Activated CD4-positive, alpha-beta T cell treated with anti-CD3 and anti-CD28 coated beads, Interleukin-2, amount 50 U/mL, for 16 hours (primary cell): ENCODE data around the gene AACS.
"Not testable (repeated sequence)": the region's sequence is repeated elsewhere in the genome, so short reads cannot be mapped to it uniquely, and the experiment has no call there.

Experiments
- DNase-seq: peaks from one replicate; pipeline ENCODE4 v3.0.0-alpha.2; 2020

Gene AACS

DNA sequence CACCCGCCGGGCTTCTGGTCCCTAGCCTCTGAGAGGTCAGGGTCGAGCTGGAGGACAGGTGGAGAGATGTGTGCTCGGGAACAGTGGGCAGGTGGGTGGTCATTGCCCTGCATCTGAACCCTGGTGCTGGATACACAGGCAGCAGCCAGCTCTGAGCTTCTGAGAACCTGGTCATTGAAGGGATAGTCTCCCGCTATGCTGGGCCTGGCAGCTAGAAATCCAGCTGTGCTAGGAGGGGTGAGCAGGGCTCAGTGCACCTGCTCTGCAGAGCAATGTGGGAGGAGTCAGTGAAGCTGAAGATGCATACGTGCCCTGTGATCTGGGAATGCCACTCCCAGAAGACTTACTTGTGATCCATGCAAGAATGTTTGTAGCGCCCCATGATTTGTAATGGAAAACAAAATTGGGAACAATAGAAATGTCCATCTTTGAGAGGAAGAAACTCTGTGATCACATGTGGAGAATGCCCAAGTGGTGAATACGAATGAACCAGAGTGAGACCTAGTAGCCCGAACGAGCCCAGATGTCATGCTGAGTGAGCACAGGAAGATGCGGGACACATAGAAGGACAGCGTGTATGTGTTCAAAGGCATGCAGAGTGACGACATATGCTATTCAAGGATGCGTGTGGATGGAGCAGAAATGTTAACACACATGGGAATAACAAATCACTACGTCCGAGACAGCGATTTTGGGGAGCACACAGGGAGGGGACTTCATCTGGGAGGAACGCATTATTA, 63.4 kb downstream of the AACS start:
- no peak for DNase-seq

DNA sequence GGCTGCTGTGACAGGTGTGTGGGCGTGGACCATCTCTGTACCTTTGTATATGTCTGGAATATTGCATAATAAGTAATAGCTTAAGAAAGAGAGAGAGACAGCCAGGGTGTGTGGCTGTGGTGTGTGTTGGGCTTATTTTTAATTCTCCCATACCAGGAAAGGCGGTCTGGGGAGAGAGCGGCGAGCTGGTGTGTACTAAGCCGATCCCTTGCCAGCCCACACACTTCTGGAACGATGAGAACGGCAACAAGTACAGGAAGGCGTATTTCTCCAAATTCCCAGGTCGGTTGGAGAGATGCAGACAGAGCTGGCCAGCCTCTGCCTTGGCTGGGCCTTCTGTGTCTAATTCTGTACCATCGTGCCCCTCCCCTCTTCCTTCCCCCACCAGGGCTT, 63.9 kb downstream of the AACS start:
- DNase-seq: no peak

DNA sequence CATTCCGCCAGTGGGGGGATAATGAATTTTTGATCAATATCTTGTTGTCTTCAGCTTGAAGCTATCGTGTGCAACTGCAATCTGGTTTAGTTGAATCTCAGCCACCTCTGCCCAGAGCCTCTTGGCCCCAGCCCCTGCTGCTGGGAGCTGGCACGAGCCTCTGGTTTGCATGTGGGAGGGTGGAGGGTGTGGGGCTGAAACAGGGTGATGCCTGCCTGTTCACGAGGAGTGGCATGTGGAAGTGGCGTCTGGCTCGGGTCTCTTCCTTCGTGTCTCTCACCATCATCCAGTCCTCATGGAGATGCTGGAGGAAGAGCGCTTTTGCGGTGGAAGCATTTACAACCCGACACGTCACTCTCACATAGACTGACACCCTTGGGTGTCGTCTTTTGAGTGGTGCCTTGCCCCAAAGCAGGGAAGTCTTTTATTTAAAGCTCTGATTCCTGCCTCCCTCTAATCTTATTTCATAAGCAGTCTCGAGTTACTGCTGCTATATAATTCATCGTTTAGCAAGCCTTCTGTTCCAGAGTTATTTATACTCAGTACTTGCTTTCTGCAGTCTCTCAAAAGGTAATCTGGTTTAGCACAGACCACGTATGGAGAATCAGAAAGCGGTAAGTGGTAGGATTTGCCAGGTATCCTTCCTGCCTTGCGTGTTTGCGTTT, 64.5 kb downstream of the AACS start:
- DNase-seq: no peak

DNA sequence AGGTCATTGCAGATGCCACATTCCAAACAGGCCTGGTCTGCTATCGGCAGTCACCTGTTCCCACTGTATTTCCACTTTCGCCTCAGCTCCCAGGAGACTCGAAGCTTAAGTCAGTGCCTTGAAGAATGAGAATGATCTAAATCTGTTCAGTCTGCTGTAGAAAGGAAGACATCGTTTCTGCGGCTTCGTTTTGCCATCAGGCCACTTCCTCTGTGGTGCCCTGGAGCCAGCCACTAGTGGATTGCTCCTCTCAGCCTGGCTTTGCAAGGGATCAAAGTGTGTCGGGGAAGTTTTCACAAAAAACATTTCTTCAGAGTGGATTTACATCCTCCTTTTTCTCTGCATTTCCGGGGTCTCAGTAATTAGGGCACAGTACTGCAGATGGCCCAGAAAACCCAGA, 66.7 kb downstream of the AACS start:
- DNase-seq: no peak

DNA sequence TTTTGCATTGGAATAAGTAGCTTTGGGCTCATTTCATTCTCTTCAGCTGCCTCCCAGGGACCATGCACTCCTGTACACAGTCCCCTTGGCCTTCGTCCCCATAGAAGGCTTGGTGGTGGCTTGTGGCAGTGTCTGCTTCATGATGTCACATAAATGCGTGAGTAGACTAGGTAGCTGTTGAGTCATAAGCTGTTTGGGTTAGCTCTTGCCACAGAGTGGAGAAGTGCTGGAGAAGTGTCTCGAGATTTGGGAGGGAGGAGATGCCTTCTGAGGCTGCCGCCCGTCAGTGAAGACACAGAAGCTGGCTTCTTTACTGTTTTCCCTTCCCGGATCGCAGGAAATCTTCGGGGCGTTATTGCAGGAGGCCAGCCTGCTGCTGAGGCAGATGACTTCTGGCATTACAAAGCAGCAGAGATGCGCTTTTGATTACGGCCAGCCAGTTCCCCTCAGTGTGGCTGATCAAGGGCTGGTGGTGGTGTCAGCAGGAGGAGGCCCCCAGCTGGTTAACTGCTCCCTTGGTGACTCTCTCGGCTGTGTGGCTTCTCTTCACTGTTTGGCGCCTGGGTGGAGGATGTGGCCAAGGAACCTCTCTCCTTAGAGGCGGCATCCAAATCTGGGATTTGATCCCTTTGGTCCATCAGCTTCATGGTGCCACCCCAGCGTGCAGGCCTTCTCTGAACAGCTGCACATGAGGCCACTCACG, 67.6 kb downstream of the AACS start:
- no peak for DNase-seq

DNA sequence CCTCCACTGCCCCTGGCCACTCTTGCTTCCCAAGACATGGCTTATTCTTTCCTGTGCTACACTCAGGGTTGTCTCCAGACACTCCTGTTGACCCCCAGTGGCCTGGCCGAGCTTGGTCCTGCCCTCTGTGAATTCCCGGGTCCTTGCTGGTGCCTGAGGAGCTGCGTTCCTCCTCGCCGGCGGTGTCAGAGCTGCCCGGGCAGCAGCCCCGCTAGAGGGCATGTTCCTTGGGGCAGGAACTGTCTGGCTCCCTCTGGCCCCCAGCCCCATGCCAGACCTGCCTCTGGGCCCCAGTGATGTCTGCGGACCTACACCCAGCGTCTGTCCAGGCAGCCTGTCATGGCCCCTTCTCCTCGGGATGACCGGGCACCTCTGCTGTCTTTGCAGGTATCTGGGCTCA, 68.4 kb downstream of the AACS start:
- no peak for DNase-seq

DNA sequence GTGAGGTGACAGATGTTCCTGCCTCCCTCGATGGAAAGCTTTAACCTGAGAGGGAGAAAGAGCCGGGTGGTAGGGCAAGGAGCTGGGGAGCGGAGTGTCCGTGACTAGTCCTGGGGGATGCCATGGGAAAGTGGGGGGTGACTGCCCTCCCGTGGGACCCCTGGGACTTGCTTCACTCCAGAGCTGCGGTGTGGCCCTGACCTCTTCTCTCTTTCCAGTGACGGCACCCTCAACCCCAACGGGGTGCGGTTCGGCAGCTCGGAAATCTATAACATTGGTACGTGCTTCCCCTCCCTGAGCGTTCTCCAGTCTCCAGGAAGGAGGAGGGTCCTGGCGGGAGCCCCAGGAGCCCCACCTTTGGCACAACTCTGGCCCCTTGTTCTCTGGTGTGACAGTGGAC, 69.3 kb downstream of the AACS start:
- DNase-seq: no peak

DNA sequence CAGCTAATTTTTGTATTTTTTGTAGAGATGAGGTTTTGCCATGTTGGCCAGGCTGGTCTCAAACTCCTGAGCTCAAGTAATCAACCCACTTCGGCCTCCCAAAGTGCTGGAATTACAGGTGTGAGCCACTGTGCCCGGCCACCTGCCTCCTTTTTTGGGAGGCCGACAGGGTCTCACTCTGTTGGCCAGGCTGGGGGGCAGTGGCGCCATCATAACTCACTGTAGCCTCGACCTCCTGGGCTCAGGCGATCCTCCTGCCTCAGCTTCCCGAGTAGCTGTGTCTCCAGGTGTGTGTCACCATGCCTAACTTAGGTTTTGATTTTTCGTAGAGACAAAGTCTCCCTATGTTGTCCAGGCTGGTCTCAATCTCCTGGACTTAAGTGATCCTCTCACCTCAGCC, 70.7 kb downstream of the AACS start:
- no peak for DNase-seq

DNA sequence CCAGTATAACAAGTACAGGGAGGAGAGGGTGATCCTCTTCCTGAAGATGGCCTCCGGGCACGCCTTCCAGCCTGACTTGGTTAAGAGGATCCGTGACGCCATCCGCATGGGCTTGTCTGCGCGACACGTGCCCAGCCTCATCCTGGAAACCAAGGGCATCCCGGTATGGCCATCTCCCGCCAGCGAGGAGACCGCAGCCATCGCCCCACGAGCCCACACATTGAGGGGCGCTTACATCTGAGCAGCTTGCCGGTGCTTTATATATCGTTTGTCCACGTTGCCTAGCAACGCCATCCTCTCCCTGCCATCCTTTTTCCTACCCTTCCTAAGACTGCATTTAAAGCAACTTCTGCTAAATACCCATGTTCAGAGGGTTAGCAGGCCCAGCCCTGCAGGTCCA, 71.5 kb downstream of the AACS start:
- DNase-seq: no peak

DNA sequence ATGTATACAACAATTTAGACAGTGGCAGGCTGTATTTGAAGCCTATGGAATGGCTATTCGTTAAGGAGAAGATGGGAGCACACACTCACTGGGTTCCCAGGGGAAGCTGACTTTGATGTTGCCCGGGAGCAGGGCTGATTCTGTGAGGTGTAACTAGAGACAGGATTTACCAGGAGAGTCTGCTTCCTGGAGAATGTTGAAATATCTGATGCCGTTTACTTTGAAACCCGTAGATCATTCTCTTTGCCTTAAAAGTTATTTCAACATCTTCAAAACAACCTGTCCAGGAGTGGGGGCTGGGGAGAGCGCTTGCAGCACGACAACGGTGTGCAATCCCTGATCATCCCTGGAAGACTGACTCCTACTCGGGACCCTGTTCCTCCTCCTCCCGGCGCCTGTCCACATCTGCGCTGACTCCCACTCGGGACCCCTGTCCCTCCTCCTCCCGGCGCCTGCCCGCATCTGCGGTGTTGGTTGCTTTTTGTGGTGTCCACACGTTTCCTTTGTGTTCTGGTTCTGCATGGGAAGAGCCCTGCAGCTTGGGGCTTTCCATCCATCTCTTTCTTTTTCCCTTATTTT, 72.6 kb downstream of the AACS start:
- no peak for DNase-seq

DNA sequence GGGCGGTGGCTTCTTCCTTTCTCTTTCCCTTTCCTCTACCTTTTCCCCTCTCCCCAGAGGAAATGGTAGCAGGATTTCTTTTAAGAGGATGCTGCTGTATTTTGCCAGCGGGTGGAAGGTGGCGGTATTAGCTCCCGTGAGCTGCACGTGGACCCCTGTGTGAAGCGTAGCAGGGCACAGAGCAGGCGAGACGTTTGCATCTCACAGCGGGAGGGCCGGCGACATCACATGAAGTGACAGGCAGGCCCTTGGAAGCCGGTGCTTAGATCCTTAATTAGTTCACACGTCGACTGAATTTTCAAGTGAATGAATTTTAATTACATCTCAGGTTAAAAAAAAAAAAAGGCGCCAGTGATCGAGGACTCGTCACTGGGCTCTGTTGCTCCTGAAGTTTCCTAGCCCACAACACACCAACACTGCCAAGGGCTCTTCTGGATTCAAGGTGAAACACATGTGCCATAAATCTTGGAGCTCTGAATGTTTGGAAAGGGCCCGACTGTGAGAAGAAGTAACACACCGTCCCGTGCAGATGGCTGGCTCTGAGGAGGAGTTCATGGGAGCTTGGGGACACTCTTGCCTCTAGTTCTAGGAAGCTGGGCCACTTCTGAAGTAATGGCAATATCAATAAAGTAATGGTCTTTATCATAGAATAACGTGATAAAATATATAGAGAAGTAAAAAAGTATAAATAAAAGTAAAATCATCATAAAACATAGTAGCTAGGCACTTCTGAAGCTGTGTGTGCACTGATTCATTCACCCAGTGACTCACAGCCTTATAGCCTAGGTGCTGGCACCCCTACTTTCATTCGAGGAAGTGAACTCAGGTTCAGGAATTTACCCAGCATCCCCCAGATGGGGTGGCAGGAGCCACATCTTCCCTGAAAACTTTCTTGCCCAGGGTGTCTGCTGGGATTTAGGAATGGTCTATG, 75.3 kb downstream of the AACS start:
- DNase-seq: no peak

DNA sequence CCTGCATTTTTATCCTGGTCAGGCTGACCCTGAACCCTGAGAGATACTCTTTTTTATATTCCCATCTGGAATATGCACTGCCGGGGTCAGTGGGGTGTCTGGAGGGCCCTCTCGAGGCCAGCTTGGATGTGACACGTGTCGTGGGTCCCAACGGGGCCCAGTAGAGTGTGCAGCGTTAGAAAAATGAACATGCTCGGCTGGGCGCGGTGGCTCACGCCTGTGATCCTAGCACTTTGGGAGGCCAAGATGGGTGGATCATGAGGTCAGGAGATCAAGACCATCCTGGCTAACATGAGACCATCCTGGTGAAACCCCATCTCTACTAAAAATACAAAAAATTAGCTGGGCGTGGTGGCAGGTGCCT, 76.0 kb downstream of the AACS start:
- not testable (repeated sequence) for DNase-seq

DNA sequence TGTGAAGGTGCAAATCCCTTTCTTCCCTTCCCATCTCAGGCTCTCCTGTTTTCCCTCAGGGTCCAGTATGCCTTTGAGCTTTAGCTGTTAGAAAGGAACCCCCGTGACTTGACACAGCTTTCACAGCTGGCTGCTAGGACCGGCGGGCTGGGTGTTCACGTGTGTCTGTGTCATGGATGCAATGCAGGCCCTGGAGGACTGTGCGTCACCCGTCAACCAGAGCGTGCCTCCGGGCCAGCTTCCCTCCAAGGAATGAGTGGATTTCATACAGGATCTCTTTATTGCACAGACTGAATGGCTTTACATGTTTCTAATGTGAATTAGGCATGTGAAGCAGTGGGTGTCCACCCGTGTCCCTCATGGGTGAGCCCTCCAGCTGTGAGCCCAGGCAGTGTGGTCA, 77.4 kb downstream of the AACS start:
- DNase-seq: no peak

DNA sequence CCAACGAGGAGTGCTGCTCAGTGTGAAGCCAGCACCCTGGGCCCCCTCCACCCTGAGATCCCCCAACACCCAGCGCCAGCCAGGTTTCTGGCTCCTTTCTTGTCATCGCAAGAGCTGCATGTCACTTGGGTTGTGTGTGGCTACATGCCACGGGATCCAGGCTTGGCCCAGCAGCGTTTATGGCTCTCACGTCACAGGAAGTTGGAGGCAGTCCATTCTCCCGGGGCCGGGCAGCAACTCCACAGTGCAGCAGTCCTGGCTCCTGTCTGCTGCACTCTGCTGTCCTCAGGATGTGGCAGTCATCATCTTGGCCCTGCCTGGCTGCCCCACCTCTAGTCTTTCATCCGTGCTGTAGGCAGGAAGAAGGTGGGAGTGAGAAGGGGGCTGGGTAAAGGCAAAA, 78.3 kb downstream of the AACS start:
- no peak for DNase-seq

DNA sequence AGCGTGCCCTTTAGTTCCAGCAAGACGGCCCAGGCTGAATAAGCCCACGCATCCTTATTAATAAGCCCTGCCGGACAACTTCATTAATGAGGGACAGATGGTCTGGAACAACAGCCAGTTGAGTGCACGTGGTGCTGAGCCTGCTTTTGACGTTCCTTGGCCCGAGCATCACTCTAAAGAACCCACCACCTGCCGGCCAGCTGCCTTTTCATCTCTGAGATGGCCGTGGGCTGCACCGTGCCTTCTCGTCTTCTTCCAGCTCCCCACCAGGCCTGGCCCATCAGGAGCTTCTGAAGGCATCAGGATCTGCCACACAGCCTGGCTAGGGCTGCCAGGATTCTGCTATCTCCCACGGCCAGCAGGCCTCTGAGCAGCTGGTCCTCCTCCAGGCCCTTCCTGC, 80.0 kb downstream of the AACS start:
- DNase-seq: no peak

DNA sequence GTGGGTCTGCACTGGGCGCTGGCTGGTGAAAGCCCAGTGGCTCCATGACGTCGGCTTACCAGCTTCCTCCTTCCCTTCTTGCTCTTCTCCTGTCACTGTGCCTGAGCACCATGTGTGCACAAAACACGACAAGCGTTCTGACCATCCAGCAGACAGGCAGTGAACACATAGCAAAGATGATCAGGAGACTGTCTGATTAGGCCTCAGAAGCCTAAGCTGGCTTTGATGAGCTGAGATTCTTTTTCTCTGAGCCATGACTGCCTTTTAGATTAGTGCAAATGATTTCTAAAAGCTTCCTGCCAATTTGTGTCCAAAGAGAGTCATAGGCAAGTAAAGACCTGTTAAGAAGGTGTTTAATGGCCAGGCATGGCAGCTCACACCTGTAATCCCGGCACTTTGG, 83.1 kb downstream of the AACS start:
- DNase-seq: no peak

DNA sequence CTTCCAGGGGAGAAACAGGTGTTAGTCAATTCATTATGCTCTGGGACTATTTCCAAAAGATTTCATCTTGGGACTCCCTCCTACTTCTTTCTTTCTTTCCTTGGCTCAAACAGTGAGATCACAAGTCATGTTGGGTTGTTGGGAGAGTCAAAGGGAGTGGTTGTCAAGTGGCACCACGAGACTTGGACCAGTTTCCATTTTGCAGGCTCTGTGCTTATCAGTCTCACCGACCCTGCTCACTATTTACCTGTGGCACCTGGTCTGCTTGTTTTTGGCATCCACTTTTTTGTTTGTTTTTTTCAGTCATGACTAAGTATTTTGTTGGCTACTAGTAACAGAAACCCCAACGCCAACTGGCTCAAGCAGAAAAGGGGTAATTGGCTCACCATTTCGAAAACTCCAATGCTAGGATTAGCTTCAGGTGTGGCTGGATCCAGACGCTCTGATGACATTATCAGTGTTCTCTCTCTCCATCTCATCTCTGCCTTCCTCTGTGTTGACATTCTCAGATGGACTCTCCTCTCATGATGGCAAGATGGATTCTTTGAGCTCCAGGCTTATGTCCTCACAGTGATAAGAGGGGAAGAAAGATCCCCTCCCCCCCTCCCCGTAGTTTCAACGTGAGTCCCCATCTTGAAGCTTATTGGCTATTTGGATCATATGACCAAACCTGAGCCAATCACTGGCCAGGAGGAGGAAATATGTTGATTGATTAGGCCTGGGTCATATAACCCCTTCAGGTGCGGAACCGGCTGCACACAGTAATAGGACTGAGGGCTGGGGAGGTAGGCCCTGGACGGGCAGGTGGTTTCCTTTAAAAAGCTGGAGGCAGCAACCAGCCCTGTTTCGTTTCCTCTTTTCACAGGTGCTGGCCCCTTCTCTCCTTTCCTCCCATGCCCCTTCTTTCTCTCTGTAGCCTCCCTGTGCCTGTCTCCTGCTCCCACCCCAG, 84.2 kb downstream of the AACS start:
- DNase-seq: no peak

DNA sequence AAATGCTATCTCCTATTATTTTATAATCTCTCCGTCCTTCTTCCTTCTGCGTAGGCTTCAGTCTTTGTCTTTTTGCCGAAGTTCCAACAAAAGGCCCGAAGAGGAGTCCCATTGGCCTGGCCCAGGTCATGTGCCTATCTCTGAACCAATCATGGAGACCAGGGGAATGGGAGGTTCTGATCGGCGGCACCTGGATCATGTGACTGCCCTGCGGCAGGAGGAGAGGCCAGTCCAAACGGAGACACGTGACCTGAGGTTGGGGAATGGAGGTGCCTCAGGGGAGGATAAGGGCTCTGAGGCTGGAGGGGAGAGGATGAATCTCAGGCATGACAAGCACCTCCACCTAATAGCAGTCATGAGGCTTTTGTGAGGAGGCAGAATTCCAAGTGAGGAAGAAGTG, 86.0 kb downstream of the AACS start:
- no peak for DNase-seq

DNA sequence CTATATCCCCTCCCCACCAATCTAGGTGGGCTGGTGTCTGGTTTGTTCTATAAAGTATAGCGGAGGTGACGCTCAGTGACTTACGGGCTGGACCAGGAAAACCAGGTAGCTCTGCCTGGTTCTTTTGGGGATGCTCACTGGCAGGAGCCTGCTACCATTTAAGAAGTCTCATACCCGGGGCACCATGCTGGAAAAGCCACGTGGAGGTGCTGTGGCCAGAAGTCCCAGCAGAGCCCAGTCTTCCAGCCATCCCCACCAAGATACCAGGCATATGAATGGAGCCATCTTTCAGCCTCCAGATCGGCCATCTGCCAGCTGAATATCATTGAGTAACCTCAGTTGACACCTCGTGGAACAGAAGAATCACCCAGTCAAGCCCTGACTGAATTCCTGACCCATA, 87.2 kb downstream of the AACS start:
- no peak for DNase-seq

DNA sequence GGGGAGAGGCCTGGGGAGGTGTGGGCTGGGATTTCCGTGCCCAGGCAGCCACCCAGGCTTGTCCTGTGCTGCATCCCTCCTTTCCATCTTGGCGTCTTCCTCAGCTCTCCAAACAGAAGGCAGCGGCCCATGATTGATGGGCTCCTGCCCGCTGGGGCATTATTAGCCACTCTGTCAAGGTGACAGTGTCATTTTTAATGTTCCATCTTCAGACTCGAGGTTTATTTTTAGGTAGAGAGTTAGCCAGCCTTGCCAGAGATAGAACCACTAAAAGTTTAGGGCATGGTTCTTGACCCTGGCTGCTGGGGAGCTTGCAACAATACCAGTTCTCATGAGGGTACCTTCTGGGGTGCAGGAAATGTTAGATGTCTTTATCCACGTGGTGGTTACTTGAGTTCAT, 90.1 kb downstream of the AACS start:
- DNase-seq: no peak

DNA sequence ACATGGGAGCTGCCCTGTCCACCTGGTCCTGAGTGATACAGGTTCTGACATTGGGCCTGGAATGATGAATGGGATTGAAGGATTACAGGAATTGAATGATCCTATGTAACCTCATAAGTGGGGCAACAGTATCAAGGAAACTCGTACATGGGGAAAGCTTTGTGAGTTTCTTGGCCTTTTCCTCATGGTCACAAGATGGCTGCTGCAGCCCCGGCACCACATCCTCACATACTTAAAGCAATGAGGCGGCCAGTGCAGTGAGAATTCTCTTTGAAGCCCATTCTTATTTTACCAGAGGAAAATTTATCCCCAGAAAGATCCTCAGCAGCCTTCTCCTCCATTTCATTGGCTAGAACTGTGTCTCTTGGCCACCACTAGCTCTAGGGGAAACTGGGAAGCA, 91.9 kb downstream of the AACS start:
- no peak for DNase-seq

DNA sequence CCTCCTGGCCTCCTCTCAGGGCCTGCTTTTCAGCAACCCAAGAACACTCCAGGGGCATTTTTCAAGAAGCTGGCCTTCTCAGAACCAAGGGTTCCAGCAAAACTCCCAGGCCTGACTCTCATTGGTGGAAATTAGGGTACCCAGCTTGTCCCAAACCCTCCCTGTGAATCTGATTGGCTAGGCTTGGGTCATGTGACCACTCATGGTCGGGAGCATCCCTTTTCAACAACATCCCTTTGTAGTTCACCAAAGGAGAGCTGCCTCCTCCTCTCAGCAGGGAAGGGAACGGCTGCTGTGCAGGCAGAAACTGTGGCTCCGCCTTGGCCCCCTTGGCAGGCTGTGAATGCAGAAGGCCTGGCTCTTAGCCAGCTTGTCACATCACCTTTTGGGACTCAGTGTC, 94.5 kb downstream of the AACS start:
- no peak for DNase-seq
